Measurements from ENCODE around the gene EXT2.

Gene EXT2

GRCh38 chr11:44285756-44286155 lies 190.3 kb downstream of the EXT2 start:
- H3F3A ChIP-seq (ENCODE audit: control insufficient read depth, insufficient read depth), result no peaks in the 10 kb centered on the region
- H3K4me1 ChIP-seq (ENCODE audit: control insufficient read depth, low read length), result no peaks in the 10 kb centered on the region
- H3K79me2 ChIP-seq (ENCODE audit: control insufficient read depth, low read length), result no peaks in the 10 kb centered on the region
- H4K20me1 ChIP-seq (ENCODE audit: control insufficient read depth, insufficient read depth, low read depth, low read length), result no peaks in the 10 kb centered on the region
- H3K27ac ChIP-seq (ENCODE audit: low read depth, low read length), result no peak overlapping the region
- no peaks in the 10 kb centered on the region for H3K36me3 ChIP-seq (ENCODE audit: control insufficient read depth, low read length)
- no peaks in the 10 kb centered on the region for H3K9me3 ChIP-seq (ENCODE audit: control insufficient read depth, insufficient read depth, low read length)
- H3K4me3 ChIP-seq (ENCODE audit: low read length), result no peak overlapping the region
- no peak overlapping the region for H3K4me2 ChIP-seq (ENCODE audit: low read length)
- H3K27me3 ChIP-seq (ENCODE audit: control insufficient read depth, low read length), result no peaks in the 10 kb centered on the region
- H3K9me2 ChIP-seq (replicated peaks; ENCODE audit: control insufficient read depth, low read length), result no peaks in the 10 kb centered on the region
- TF ChIP-seq CTCF (IDR thresholded peaks at IDR 0.05; ENCODE audit: low read depth, low read length, poor library complexity, severe bottlenecking), result no peak
- no peak for TF ChIP-seq EZH2phosphoT487 (IDR thresholded peaks at IDR 0.05; ENCODE audit: borderline replicate concordance, low read length)

GRCh38 chr11:44286268-44286880 lies 190.9 kb downstream of the EXT2 start:
- TF ChIP-seq CTCF (IDR thresholded peaks at IDR 0.05; ENCODE audit: low read depth, low read length, poor library complexity, severe bottlenecking) (peak; percentile 94), EZH2phosphoT487 (IDR thresholded peaks at IDR 0.05; ENCODE audit: borderline replicate concordance, low read length) (no peak)
- no peak overlapping the region for H3K4me2 ChIP-seq (ENCODE audit: low read length)
- no peaks in the 10 kb centered on the region for H3K9me3 ChIP-seq (ENCODE audit: control insufficient read depth, insufficient read depth, low read length)
- H3K4me1 ChIP-seq (ENCODE audit: control insufficient read depth, low read length), result no peaks in the 10 kb centered on the region
- no peaks in the 10 kb centered on the region for H3K27me3 ChIP-seq (ENCODE audit: control insufficient read depth, low read length)
- H3K79me2 ChIP-seq (ENCODE audit: control insufficient read depth, low read length), result no peaks in the 10 kb centered on the region
- no peaks in the 10 kb centered on the region for H3K9me2 ChIP-seq (replicated peaks; ENCODE audit: control insufficient read depth, low read length)
- H3K4me3 ChIP-seq (ENCODE audit: low read length), result no peak overlapping the region
- H4K20me1 ChIP-seq (ENCODE audit: control insufficient read depth, insufficient read depth, low read depth, low read length), result no peaks in the 10 kb centered on the region
- H3F3A ChIP-seq (ENCODE audit: control insufficient read depth, insufficient read depth), result no peaks in the 10 kb centered on the region
- no peaks in the 10 kb centered on the region for H3K36me3 ChIP-seq (ENCODE audit: control insufficient read depth, low read length)
- H3K27ac ChIP-seq (ENCODE audit: low read depth, low read length), result no peak overlapping the region

GRCh38 chr11:44286911-44287310 lies 191.4 kb downstream of the EXT2 start:
- Histone ChIP-seq H3F3A (ENCODE audit: control insufficient read depth, insufficient read depth) (no peaks in the 10 kb centered on the region), H3K27me3 (ENCODE audit: control insufficient read depth, low read length) (no peaks in the 10 kb centered on the region), H3K4me3 (ENCODE audit: low read length) (no peak overlapping the region), H3K9me2 (replicated peaks; ENCODE audit: control insufficient read depth, low read length) (no peaks in the 10 kb centered on the region), H3K79me2 (ENCODE audit: control insufficient read depth, low read length) (no peaks in the 10 kb centered on the region), H3K9me3 (ENCODE audit: control insufficient read depth, insufficient read depth, low read length) (no peaks in the 10 kb centered on the region), H3K36me3 (ENCODE audit: control insufficient read depth, low read length) (no peaks in the 10 kb centered on the region), H4K20me1 (ENCODE audit: control insufficient read depth, insufficient read depth, low read depth, low read length) (no peaks in the 10 kb centered on the region), H3K4me1 (ENCODE audit: control insufficient read depth, low read length) (no peaks in the 10 kb centered on the region), H3K27ac (ENCODE audit: low read depth, low read length) (no peak overlapping the region), H3K4me2 (ENCODE audit: low read length) (no peak overlapping the region)
- TF ChIP-seq CTCF (IDR thresholded peaks at IDR 0.05; ENCODE audit: low read depth, low read length, poor library complexity, severe bottlenecking) (no peak), EZH2phosphoT487 (IDR thresholded peaks at IDR 0.05; ENCODE audit: borderline replicate concordance, low read length) (no peak)

Measured in DOHH2 (cell line).